Measurements from ENCODE around the gene FARP2.
A peak's percentile ranks its signal among the peaks of the same experiment; 100 is the strongest.

DNA sequence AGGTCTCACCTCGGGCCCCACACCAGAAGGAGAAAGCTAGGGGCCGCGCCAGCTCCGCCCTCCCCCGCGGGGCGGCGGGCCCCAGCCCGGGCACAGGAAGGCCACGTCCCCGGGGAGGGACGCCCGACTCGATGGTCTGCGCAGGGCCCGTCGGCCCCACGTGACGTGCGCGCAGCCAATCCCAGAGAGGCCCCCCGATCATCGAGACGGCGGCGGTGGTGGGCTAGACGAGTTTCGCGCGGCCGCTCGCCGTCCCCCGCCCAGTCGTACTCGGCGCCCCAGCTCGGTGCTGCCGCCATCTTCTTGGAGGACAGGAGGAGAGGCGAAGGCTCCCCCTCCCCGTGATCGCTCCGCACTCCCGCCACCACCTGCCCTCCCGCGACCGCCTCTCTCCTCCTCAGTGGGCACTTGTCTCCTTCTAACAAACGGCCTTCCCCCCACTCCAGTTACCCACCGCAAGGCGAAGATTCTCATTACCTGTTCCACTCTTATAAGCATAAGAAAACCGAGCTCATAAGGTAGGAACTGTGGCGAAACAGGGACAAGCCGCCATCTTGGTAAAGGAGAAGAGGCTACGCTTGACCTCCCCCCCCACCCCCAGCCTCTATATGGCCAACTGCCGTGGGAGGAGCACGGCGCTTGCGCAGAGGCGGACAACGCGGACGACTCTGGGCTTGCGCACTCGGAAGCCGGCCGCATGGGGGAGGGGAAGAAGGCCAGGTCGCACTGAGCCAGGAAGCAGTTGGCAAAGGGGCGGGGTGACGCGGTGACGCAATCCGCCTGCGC, 40.8 kb upstream of the FARP2 start, which contains the start of gene HDLBP:
- TF ChIP-seq, protein P1, sequence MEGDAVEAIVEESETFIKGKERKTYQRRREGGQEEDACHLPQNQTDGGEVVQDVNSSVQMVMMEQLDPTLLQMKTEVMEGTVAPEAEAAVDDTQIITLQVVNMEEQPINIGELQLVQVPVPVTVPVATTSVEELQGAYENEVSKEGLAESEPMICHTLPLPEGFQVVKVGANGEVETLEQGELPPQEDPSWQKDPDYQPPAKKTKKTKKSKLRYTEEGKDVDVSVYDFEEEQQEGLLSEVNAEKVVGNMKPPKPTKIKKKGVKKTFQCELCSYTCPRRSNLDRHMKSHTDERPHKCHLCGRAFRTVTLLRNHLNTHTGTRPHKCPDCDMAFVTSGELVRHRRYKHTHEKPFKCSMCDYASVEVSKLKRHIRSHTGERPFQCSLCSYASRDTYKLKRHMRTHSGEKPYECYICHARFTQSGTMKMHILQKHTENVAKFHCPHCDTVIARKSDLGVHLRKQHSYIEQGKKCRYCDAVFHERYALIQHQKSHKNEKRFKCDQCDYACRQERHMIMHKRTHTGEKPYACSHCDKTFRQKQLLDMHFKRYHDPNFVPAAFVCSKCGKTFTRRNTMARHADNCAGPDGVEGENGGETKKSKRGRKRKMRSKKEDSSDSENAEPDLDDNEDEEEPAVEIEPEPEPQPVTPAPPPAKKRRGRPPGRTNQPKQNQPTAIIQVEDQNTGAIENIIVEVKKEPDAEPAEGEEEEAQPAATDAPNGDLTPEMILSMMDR (IDR thresholded peaks at IDR 0.05) = peak in 3 of 5 experiments; percentile 26 to 62 (median 40)
- TF ChIP-seq EP300 (IDR thresholded peaks at IDR 0.05) = peak; percentile 40 to 81
